ENCODE measurements around the gene SIL1. TPM values are rescaled to one million over a fixed set of nuclear protein-coding genes. Genes with fewer than 3 reads are reported as not detected.

Gene SIL1
- total and polyA plus RNA-seq, 9 of the 15 experiments (the other 6 are each of a cell fraction or from before 2014, with no cell fraction given), result 1.3 to 30.5 (median 18.1) TPM

- Histone ChIP-seq H3K4me2 (ENCODE audit: insufficient read depth, low read length) (no peak overlapping the region), H3K27me3 (ENCODE audit: control insufficient read depth in 2 of 2, insufficient read depth in 2 of 2, low read length in 2 of 2) (no peaks in the 10 kb centered on the region), H3K9ac (ENCODE audit: insufficient read depth in 1 of 2, low read depth in 2 of 2, low read length in 2 of 2) (no peak overlapping the region), H3K9me1 (ENCODE audit: control insufficient read depth, insufficient read depth, low read length) (peaks cover 4% of the 10 kb centered on the region), H3K36me3 (ENCODE audit: control insufficient read depth, insufficient read depth, low read length) (no peaks in the 10 kb centered on the region), H3K9me3 (replicated peaks; ENCODE audit: control insufficient read depth, insufficient read depth, low read depth, low read length) (no peaks in the 10 kb centered on the region), H4K20me1 (replicated peaks; ENCODE audit: control insufficient read depth, insufficient read depth, low read length) (peaks cover 25% of the 10 kb centered on the region; the same call in 1 of the 2 replicates), H2AFZ (ENCODE audit: low read depth, low read length) (no peak overlapping the region), H3K27ac (ENCODE audit: extremely low read depth, low read depth, low read length) (no peak overlapping the region), H3K79me2 (ENCODE audit: control insufficient read depth, insufficient read depth, low read length) (no peaks in the 10 kb centered on the region), H3K4me1 (replicated peaks in 1 of 2; ENCODE audit: control insufficient read depth in 2 of 2, insufficient read depth in 2 of 2, low read length in 2 of 2) (peaks cover 18 to 28% of the 10 kb centered on the region in 2 experiments), H3K4me3 (no peak overlapping the region)
- FAIRE-seq, result no peak
- TF ChIP-seq TCF15 (CRISPR knock-in tag; IDR thresholded peaks at IDR 0.05) (no peak), PHF21A (IDR thresholded peaks at IDR 0.05; ENCODE audit: borderline replicate concordance, low read depth) (no peak), CEBPB (tag; IDR thresholded peaks at IDR 0.05) (no peak), EWSR1 (IDR thresholded peaks at IDR 0.05; ENCODE audit: borderline replicate concordance, low read depth, partially characterized antibody) (no peak), FOXA3 (CRISPR knock-in tag; conservative IDR thresholded peaks at IDR 0.05 in 1 of 2, IDR thresholded peaks at IDR 0.05 in 1 of 2) (no peak), TEAD2 (tag; IDR thresholded peaks at IDR 0.05) (no peak), ZNF778 (CRISPR knock-in tag; IDR thresholded peaks at IDR 0.05) (no peak), ZNF398 (CRISPR knock-in tag; IDR thresholded peaks at IDR 0.05) (no peak), ZBTB26 (CRISPR knock-in tag; IDR thresholded peaks at IDR 0.05) (no peak), NCOR1 (IDR thresholded peaks at IDR 0.05) (no peak), ZNF280A (IDR thresholded peaks at IDR 0.05; ENCODE audit: low read depth, partially characterized antibody) (no peak), ZNF766 (CRISPR knock-in tag; conservative IDR thresholded peaks at IDR 0.05) (no peak)
- in situ Hi-C loops (cut with MboI) (no loop called here), intact Hi-C loops (cut with micrococcal nuclease) (no loop called here)
- 0 out of 3 replicates have a peak, but pooled peaks have one; percentile 18 for ATAC-seq
- ChIA-PET POLR2A (interaction anchor here (0.7 to 1.2 kb wide), 3 partner anchors 9 to 546 kb away, joined by 3 to 6 read pairs (median 3); no protein-coding TSS in a partner anchor), CTCF (ENCODE audit: low intra/inter-chr PET ratio) (no interaction called here)
- BruUV-seq (replicated peaks), result no TSS peak
- WGBS (ENCODE audit: insufficient coverage, low coverage, missing lambda C conversion rate), result 0% methylated on average over 2 of the region's 2 CpGs
- DNase-seq (ENCODE audit: extremely low read depth in 1 of 4, low spot score in 3 of 4), result no peak
Observed at GRCh38 chr5:139146809-139147482, 51.2 kb downstream of the SIL1 start.
